ENCODE data around the gene TIA1.
"Not testable (repeated sequence)": the region's sequence is repeated elsewhere in the genome, so short reads cannot be mapped to it uniquely, and the experiment has no call there.

TIA1 gene, protein sequence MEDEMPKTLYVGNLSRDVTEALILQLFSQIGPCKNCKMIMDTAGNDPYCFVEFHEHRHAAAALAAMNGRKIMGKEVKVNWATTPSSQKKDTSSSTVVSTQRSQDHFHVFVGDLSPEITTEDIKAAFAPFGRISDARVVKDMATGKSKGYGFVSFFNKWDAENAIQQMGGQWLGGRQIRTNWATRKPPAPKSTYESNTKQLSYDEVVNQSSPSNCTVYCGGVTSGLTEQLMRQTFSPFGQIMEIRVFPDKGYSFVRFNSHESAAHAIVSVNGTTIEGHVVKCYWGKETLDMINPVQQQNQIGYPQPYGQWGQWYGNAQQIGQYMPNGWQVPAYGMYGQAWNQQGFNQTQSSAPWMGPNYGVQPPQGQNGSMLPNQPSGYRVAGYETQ

DNA sequence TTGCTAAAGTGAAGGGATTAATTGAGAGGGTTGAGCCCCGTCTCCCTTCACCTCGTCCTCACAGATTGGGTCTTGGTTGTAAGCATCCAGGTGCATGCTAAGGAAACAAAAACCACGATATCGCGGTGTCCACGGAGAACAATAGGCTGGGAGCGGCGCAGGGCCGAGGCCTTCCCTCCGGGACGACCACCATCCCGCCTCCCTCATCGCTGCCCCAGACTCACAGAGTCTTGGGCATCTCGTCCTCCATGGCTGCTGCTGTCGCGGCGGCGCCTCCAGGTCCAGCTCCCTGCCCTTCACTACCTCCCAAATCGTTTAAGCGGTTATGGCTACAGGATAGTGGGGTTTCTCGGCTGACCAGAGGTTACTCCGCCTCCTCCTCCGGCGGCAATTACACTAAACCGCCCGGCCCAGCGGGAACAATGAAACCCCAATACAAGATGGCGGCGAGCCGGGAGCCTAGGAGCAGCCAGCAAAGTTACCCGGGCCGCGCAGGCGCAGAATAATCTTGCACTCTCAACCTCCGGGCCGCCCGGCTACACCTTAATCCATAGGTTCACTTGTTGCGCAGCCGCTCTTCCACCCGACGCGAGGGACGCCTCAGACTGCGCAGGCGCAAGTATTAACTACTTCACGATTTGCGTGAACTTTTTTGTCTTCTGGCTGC lies at the start of gene TIA1:
TIA1 (minus strand) TSS at position 448 of the 667 bp plus-strand sequence; CDS start at position 250, 198 bp downstream.
- peak; percentile 99 for DNase-seq (ENCODE audit: low read depth, low spot score)

DNA sequence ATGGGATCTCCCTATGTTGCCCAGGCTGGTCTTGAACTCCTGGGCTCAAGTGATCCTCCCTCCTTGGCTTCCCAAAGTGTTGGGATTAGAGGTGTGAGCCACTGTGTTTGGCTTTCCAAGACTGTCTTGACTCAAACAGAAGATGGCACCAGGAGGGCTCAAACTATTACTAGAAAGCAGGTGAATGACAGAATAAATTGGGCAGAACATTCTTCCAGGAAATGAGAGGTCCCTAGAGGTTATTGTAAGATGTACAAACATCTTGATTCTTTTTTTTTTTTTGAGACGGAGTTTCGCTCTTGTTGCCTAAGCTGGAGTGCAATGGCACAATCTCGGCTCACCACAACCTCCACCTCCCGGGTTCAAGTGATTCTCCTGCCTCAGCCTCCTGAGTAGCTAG lies 49.4 kb upstream of the TIA1 start:
- not testable (repeated sequence) for DNase-seq (ENCODE audit: low read depth, low spot score)

DNA sequence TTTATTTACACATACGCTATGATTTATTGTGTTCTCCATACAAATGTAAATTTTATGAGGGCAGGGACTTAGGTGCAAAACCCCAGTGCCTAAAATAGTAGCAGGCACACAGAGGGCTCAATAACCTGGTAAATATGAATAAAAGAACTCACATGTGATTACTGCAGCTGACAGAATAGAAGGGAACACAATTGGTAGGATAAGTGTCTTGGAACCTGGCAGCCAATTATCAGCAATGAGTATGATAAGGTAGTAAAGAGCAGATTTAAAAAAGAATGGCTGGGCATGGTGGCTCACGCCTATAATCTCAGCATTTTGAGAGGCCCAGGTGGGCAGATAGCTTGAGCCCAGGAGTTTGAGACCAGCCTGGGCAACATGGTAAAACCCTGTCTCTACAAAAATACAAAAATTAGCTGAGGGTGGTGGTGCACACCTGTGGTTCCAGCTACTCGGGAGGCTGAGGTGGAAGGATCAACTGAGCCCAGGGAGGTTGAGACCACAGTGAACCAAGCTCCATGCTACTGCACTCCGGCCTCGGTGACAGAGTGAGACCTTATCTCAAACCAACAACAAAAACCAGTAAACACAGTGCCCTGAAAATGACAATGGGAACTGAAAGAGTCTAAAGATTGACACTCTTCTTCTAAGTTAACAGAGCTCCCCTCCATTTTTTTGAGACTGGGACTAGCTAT lies 35.2 kb upstream of the TIA1 start:
- DNase-seq (ENCODE audit: low read depth, low spot score), result no peak

DNA sequence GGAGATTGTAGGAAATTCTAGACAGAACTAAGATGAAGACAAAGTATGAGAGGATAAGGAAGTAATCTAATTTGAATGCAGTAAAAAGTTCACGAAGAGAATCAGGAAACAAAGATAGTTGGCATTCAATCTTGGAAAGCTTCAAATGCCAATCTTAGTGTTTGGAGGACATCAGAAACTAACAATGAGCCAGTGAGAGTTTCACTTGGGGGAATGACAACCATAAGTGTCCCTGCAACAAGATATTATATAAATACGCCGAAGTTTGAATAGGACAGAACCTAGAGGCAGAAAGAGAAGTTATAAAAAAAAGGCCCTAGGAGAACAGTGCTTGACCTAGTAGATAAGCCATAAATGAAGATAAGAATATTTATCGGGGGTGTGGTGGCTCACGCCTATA lies 34.0 kb upstream of the TIA1 start:
- no peak for DNase-seq (ENCODE audit: low read depth, low spot score)

DNA sequence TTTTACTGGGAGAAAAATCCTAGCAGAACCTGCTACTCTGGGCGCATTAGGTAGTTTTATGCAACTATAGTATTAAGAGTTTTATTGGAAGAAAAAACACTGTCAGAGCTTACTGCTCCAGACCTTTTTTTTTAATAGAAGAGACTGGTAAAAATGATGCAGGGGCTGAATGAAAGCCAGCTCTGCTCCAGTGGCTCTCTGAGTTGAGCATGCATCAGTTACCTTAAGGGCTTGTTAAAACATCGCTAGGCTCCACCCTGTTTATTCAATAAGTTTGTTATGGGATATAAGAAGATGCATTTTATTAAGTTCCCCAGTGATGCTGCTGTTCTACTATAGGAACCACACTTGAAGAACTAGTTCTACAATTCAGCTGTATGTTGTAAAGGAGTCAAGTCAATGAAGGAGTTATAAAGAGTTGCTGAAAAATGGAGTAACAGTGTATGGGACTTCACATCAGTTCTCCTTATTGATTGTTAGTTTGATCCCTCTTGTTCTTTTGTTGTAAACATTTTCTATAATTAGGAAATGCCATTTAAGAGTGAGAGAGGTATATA lies 31.9 kb upstream of the TIA1 start:
- no peak for DNase-seq (ENCODE audit: low read depth, low spot score)

DNA sequence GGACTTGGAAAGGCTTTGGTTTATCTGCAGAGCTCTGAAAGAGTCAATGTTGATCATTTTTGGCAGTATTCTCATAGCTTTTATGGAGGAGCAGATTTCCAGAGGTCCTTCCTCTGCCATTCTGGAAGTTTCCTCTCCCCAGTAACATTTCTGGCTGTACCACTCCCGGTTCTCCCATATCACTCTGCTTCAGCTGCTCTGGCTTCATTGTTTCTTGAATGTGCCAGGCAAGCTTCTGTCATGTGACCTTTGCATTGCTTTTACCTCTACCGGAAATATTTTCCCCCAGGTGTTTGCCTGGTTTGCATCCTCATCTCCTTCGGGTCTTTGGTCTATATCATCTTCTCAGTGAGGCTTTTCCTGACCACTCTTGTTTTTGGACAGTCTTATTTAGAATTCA lies 21.9 kb upstream of the TIA1 start:
- no peak for DNase-seq (ENCODE audit: low read depth, low spot score)

DNA sequence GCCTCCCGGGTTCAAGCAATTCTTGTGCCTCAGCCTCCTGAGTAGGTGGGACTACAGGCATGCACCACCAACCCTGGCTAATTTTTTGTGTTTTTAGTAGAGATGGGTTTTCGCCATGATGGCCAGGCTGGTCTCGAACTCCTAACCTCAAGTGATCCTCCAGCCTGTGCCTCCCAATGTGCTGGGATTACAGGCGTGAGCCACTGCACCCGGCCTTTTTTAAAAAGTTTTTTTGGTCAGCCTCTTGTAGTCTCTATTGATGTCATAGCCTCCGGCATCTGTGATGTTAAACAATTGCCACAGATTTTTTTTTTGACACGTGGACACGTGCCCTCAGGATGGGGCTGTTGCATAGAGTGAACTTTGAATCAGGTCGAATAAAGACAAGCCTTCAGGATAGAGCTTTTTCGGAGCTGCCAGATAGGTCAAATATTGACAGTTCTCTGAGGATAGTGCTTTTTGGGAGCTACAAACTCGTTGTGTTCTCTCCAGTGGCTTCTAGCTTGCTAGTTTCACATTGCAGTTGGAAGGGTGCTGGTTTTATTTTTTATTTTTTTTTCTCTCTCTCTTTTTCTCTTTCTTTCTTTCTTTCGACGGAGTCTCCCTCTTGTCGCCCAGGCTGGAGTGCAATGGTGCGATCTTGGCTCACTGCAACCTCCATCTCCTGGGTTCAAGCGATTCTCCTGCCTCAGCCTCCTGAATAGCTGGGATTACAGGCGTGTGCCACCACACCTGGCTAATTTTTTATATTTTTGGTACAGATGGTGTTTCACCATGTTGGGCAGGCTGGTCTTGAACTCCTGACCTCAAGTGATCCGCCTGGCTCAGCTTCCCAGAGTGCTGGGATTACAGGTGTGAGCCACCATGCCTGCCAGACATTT lies 21.2 kb upstream of the TIA1 start:
- not testable (repeated sequence) for DNase-seq (ENCODE audit: low read depth, low spot score)

DNA sequence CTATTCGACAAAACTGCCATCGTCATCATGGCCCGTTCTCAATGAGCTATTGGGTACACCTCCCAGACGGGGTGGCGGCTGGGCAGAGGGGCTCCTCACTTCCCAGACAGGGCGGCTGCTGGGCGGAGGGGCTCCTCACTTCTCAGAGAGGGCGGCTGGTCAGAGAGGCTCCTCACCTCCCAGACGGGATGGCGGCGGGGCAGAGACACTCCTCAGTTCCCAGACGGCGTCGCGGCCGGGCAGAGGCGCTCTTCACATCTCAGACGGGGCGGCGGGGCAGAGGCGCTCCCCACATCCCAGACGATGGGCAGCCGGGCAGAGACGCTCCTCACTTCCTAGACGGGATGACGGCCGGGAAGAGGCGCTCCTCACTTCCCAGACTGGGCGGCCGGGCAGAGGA lies 18.5 kb upstream of the TIA1 start:
- not testable (repeated sequence) for DNase-seq (ENCODE audit: low read depth, low spot score)

DNA sequence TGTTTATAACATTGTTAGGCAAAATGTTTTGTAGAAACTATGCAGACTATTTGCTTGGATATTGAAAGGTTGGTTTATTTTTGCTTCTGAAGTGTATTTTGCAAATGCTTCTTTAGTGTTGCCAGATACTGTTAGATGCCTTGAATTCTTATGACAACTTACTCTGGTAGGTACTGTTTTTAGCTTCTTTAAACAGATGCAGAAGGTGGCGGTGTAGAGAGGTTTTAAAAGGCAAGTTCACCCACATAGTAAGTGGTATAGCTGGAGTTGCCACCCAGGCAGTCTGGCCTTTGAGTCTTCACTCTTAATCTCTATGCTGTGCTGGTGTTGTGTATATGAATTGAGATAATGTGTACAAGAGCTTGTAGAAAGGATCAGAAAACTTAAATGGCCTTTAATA lies 13.1 kb upstream of the TIA1 start:
- peak; percentile 9 for DNase-seq (ENCODE audit: low read depth, low spot score)

DNA sequence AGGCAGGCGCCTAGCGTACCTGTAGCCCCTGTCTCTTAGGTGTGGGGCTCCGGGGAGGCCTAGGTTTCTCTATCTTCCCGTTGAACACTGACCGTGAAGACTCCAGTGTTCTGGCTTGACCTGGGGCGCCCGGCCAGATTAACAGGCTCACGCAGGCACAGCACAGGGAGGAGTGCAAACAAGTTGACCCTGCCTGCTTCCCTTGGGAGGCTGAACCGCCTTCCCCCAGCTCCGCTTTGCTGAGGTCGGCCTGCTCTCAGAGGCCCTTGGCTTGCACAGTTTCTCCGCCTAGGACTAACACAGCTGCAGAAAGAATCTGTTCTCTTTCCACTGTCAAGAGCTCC lies 10.1 kb upstream of the TIA1 start:
- DNase-seq (ENCODE audit: low read depth, low spot score), result no peak

DNA sequence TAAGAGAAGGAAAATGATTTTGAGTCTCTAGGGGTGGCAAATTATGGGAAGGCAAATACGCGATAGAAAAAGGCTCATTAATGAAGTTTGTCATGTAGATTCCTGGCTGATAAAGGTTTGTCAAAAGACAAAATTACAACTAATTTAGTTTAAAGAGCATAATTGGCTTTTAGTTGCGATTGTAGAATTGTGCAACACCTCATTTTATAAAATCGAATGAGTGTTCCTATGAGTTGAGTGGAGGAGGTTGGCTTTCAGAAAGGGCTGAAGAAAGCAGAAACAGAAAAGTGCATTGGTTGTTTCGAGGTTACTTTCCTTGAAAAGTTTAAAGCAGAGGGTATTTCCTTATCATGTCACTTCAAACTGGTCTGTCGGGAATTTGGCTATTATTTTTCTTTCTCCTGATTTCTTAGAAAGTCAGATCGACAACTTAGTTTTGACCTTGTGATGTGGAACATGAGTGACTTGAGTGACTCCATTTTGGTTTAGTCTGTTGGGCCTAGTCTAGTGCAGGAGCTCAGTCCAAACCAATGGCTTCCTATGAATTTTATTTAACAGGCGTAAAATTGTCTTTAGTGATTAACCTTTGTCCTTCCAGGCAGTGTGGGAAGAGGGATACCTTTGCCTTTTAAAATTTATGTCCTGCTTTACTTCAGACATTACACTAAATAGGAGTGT lies 7.3 kb upstream of the TIA1 start:
- DNase-seq (ENCODE audit: low read depth, low spot score), result no peak

DNA sequence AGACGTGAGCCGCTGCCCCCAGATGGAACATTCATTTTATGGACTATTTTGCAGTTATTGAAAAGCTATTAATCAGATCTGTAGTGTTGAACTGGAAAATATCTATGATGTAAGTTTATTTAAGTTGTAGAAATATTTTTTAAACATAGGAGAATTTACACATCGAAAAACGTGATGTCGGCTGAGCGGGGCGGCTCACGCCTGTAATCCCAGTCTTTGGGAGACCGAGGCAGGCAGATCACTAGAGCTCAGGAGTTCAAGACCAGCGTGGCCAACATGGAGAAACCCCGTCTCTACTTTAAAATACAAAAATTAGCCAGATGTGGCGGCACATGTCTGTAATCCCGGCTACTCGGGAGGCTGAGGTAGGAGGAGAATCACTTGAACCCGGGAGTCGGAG lies 2.0 kb upstream of the TIA1 start:
- no peak for DNase-seq (ENCODE audit: low read depth, low spot score)

DNA sequence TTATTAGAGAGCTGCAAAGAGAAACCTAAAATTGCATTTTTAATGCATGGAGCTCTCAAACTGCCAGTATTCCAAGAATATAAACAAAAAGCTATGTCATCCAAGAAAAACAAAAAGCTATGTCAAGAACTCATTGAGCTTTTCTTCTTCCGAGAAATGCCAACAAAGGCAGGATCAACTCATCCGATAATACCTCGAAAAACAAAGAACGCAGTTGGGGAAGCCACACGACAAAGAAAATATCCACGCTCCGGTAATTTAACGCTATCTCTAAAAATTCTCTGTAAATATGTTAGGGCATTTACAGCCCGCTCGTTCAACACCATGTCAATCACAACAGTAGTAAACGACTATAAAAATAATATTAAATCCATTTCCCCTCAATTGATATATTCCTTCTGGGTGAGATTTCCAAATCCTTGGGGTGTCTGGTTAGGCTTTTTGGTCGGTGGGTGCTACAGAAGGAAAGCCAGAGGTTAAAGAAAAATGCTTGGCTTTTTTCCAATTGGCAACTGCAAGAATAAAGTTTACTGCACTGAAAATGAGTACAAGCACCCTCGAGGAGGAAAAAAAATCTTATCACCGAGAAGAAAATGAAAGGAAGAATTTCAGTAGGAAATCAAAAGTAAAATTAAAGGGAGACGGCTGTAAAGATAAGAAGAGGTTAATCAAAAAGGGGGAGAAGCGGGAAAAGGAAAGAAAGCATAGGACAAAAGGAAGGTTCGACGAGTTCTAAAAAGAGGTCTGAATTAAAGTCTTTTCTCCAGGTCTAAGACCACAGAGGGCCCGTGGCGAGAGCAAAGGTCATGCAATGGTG lies 856 bp downstream of the TIA1 start:
- DNase-seq (ENCODE audit: low read depth, low spot score), result peak; percentile 37

DNA sequence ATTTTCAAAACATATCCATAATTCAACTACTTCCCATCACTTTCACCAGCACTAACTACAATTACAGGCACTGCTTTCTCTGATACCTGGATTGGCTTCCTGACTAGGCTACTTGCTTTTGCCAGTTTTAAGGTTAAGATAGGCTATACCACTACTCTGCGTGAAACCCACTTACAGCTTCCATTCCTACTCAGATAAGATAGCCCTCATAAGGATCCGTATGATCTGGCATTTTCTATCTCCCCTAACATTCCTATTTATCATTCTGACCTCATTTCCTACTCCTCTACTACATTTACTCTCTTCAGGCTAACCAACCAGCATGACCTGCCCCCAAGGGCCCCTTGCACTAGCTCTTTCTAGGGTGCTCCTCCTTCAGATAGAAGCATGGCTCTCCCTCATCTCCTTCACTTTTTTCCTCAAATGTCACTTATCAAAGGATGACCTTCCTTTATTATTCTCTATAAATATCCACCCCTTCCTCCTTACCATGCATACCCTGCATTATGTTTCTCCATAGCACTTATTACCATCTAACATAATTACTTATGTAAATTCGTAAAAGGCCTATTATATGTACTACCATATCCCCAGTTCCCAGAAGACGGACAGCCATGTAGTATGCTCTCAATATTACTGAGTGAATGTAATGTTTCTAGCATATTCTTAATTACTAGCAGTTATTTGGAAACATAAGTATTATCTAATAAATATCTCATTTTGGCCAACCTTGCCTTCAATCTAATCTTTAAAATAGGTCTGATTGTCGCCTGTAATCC lies 4.4 kb downstream of the TIA1 start:
- no peak for DNase-seq (ENCODE audit: low read depth, low spot score)

DNA sequence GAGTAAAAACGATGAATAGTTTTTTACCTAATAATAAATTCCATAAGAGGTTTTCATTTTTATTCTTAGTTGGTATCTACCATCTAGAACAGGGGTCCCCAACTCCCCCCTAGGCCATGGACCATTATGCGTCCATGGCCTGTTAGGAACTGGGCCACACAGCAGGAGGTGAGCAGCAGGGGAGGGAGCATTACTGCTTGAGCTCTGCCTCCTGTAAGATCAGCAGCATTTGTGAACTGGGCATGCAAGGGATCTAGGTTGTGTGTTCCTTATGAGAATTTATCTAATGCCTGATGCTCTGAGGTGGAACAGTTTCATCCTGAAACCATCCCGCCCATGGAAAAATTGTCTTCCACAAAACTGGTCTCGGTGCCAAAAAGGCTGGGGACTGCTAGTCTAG lies 5.9 kb downstream of the TIA1 start:
- no peak for DNase-seq (ENCODE audit: low read depth, low spot score)

DNA sequence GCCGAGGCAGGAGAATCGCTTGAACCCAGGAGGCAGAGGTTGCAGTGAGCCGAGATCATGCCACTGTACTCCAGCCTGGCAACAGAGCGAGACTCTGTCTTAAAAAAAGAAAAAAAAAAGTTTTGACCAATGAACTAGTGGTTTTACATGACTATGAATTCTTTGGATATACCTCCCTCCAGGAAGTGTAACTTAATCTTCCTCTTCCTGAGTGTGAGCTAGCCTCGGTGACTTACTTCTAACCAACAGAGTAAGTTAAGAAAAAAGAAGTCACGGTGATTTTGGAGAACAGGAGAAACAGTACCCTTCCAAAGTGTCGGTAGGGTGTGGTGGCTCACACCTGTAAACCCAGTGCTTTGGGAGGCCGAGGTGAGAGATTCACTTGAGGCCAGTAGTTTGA lies 7.1 kb downstream of the TIA1 start:
- DNase-seq (ENCODE audit: low read depth, low spot score), result no peak

DNA sequence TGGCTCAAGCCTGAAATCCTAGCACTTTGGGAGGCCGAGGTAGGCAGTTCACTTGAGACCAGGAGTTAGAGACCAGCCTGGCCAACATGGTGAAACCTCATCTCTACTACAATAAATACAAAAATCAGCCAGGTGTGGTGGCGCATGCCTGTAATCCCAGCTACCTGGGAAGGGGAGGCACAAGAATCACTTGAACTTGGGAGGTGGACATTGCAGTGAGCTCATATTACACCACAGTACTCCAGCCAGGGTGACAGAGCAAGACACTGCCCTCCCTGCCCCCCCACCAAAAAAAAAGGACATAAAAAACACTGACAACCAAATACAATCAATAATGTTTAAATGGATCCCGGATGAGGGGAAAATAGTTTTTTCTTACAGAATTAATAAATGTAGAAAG lies 7.8 kb downstream of the TIA1 start:
- DNase-seq (ENCODE audit: low read depth, low spot score), result no peak

DNA sequence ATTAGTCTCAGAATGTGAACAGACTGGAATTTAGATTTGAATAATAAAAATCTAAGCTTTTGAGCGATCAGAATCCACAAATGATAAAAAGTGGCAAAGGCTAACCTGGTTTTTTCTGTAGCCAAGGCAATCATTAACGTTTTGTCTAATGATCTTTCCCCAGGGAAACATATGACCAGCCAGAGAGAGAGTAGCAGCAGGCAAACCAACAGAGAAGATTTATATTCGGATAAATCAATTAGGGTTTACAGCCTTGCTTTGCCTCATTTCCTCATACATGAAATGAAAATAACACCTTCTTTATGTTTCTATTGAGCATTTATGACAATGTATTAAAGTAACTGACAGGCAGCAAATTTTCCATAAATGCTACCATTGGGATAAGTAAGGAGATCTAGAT lies 14.5 kb downstream of the TIA1 start:
- DNase-seq (ENCODE audit: low read depth, low spot score), result no peak

DNA sequence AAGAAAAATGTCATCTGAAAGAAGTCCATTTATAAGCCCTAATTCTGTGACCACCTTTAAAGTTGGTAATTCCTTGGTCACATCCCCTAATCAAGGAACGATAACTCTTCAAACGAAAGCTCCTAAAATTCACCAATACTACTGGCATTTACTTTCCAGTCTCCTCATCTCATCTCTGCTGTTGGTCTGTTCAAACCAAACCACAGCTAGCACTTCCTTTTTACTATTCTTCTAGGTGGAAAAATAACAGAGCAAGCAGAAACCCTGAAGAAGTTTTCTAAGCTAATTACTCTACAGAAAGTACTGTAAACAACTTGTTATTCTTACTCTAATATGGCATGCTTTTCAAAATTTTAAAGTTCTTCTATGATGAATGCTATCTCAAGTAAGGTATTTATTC lies 21.6 kb downstream of the TIA1 start:
- no peak for DNase-seq (ENCODE audit: low read depth, low spot score)
